H1 (cell line): ENCODE measurements around the gene ZNF91. TPM values are rescaled to one million over a fixed set of nuclear protein-coding genes. Genes with fewer than 3 reads are reported as not detected.

Experiments used
- CBX8 ChIP-seq: fragments of 300-800, 300-1000 bp; sonication (generic); IDR thresholded peaks from 2 replicates; pipeline ENCODE4 v1.7.1; 2016; ENCODE audit warnings: low read depth, low read length, borderline replicate concordance
- CHD7 ChIP-seq: fragments of 300-600 bp; sonication (generic); IDR thresholded peaks from 2 replicates; pipeline ENCODE4 v1.7.1; 2012; ENCODE audit warnings: low read length, moderate library complexity, mild to moderate bottlenecking, inconsistent platforms; ENCODE audit not compliant: insufficient replicate concordance
- E2F6 ChIP-seq: IDR thresholded peaks from 2 replicates; pipeline ENCODE4 v1.6.1; 2012; ENCODE audit warnings: inconsistent platforms
- EGR1 ChIP-seq: IDR thresholded peaks from 2 replicates; pipeline ENCODE4 v1.6.1; 2011; ENCODE audit warnings: low read depth, low read length, borderline replicate concordance
- JUND ChIP-seq: IDR thresholded peaks from 2 replicates; pipeline ENCODE4 v1.6.1; 2011; ENCODE audit warnings: mild to moderate bottlenecking, improper control_type of control experiment, low read length
- KDM1A ChIP-seq: fragments of 200-600, 300-600 bp; sonication (generic); IDR thresholded peaks from 2 replicates; pipeline ENCODE4 v1.7.1; 2016; ENCODE audit warnings: mild to moderate bottlenecking, low read length, borderline replicate concordance
- POLR2A ChIP-seq, 2 experiments: IDR thresholded peaks; 1 replicate in 1 of 2; 2 replicates in 1 of 2; pipeline ENCODE4 v1.6.1; 2011; ENCODE audit warnings: low read depth in 2 of 2, low read length in 2 of 2, mild to moderate bottlenecking in 2 of 2; ENCODE audit errors: control extremely low read depth in 1 of 2
- SP1 ChIP-seq: IDR thresholded peaks from 2 replicates; pipeline ENCODE4 v1.6.1; 2011; ENCODE audit warnings: low read depth, low read length
- SP4 ChIP-seq: IDR thresholded peaks from 2 replicates; pipeline ENCODE4 v1.6.1; 2012; ENCODE audit warnings: low read length, inconsistent platforms
- polyA plus RNA-seq, 7 experiments: library from polyadenylated mRNA; depleted of rRNA in 3 of 7; stranded (reverse) in 5 of 7; unstranded in 2 of 7; fragments of >200 nt in 5 of 7; fragments of 200-250 nt in 2 of 7; gene quantifications; 1 replicate in 5 of 7; 2 replicates in 1 of 7; 4 replicates in 1 of 7; pipeline versions ENCODE4 v1.2.1 to v1.2.3, GENCODE V29; 2011 to 2013; ENCODE audit warnings: missing spikeins in 2 of 7, mixed read lengths in 2 of 7
- total RNA-seq: library from RNA; stranded (reverse); fragmentation: NEBNext Ultra II Directional; extraction: Animal tissue kit (Norgen Biotek cat#: 25700); gene quantifications from 2 replicates; pipeline ENCODE4 v1.2.1, GENCODE V29; 2021

Gene ZNF91
- total and polyA plus RNA-seq, 2 of the 8 experiments (the other 6 are each of a cell fraction or from before 2014, with no cell fraction given): 16.5 to 35.1 TPM

- TF ChIP-seq CHD7 (no peak), E2F6 (no peak), SP1 (no peak), EGR1 (no peak), POLR2A (IDR thresholded peaks at IDR 0.05; ENCODE audit: control extremely low read depth in 1 of 2, low read depth in 2 of 2, low read length in 2 of 2) (no peak), KDM1A (no peak), SP4 (no peak), CBX8 (no peak), JUND (no peak)
Measured at GRCh38 chr19:23382955-23383354, 12.3 kb downstream of the ZNF91 start (continued).
